GM10847 (cell line): ENCODE measurements around the gene GHITM.

ENCODE experiments used
- POLR2A ChIP-seq: IDR thresholded peaks from 2 replicates; pipeline ENCODE4 v1.6.1; 2011; ENCODE audit not compliant: insufficient read length; ENCODE audit errors: extremely low read depth

GHITM gene

DNA sequence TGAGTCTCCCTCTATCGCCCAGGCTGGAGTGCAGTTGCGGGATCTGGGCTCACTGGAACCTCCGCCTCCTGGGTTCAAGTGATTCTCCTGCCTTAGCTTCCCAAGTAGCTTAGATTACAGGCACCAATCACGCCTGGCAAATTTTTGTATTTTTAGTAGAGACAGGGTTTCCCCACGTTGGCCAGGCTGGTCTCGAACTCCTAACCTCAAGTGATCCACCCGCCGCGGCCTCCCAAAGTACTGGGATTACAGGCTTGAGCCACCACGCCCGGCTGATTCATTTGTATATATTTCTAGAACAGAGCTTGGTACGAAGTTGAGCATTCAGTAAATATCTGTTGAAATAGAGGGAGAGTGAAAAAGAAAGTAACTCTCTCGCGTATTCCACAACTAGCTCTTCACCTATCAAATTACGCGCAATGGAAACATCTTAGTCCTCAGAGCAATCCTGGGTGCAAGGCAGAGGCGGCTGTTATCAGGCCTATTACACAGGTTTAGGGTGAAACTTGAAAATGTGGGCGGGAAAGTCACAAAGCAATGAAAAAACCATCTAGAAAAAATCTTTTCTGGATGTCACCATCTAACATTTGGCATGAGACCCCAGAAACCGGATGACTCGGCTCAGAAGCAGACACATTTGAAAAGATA, 707 bp upstream of the GHITM start:
- no peak for TF ChIP-seq POLR2A

DNA sequence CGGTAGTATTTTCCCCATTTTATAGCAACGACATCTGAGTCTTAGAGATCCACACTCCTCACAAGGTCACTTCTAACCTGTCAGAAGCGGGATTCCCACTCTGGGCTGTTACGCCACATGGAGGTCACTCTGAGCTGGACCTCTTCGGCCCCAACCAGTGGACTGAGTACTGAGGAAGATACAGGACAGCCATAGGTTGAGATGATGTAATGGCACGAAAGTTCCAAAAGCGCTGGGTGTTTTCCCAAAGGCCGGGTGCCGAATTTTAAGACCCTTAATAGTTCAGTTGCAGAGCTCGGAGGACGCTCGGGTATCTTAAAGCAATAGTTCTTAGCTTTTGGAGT, 699 bp downstream of the GHITM start:
- no peak for TF ChIP-seq POLR2A

DNA sequence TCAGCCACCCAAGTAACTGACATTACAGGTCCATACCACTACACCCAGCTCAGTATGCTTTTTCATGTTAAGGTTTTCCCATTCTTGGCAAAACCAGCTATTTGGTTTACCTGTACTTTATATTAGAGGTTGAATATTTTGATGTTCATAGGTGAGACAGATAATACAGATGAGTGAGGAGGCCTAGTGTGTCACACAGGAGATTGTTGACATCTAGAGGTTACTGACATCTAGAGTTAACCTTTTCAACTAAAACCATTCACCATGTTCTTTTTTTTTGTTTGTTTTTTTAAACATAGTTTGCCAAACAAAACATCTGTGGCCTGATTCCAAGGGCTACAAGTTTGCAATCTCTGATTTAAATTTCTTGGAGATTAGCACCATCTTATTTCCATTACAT, 8.0 kb downstream of the GHITM start:
- no peak for TF ChIP-seq POLR2A

DNA sequence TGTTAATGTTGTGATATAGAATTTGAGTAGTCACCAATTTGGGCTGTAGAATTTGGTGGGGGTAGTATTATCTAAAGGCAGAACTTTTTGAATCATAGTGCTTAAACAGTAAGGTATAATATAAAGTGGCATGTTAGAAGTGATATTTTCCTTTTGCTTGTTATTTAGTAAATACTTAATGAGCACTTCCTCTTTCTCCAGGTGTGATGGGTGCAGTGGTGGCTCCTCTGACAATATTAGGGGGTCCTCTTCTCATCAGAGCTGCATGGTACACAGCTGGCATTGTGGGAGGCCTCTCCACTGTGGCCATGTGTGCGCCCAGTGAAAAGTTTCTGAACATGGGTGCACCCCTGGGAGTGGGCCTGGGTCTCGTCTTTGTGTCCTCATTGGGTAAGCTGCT, 10.5 kb downstream of the GHITM start:
- no peak for TF ChIP-seq POLR2A

DNA sequence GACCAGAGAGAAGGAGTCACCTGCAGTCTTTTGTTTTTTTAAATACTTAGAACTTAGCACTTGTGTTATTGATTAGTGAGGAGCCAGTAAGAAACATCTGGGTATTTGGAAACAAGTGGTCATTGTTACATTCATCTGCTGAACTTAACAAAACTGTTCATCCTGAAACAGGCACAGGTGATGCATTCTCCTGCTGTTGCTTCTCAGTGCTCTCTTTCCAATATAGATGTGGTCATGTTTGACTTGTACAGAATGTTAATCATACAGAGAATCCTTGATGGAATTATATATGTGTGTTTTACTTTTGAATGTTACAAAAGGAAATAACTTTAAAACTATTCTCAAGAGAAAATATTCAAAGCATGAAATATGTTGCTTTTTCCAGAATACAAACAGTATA, 13.5 kb downstream of the GHITM start:
- TF ChIP-seq POLR2A = no peak

DNA sequence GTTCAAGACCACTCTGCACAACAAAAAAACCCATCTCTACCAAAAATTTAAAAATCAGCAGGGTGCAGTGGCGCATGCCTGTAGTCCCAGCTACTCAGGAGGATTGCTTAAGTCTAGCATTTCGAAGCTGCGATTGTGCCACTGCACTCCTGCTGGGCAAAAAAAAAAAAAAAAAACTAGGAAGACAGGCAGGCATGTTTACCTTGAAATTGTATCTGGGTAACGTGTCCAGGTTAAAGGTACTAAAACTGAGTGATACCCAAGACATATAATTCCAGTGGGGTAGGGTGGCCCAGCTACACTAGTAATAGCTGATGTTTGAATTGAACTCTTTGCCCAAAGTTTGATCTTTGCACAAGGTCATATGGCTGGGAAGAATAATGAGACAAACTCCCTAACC, 16.2 kb downstream of the GHITM start:
- TF ChIP-seq POLR2A = no peak

DNA sequence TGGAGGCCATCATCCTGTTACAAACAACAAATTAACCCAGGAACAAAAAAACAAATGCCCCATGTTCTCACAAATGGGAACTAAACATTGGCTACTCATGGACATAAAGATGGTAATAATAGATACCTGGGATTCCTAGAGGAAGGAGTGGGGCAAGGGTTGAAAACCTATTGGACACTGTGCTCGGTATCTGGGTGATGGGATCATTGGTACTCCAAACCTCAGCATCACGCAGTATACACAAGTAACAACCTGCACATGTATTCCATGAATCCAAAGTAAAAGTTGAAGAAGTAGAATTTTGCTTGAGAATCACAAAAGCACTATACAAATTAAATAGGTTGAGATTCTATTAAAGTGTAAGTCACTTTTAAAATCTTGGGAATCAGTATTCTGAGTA, 16.7 kb downstream of the GHITM start:
- TF ChIP-seq POLR2A = no peak

DNA sequence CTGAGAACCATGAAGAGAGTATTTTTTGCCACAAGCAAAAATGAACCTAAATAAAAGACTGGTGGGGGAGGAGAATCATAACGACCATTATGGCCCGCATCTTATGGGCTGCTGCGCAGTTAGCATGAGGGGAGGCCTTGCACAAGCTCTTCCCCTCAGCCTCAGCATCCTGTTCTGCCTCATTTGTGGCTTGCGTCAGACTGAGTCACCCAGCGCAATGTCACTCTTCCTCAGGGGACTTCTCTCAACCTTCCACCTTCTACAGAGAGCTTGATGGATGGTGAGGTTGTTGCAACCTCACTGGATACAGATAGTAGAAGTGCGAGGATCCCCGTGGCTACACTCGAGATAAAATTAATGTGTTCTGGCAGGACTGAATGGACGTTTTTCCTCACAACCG, 17.5 kb downstream of the GHITM start:
- TF ChIP-seq POLR2A = no peak

DNA sequence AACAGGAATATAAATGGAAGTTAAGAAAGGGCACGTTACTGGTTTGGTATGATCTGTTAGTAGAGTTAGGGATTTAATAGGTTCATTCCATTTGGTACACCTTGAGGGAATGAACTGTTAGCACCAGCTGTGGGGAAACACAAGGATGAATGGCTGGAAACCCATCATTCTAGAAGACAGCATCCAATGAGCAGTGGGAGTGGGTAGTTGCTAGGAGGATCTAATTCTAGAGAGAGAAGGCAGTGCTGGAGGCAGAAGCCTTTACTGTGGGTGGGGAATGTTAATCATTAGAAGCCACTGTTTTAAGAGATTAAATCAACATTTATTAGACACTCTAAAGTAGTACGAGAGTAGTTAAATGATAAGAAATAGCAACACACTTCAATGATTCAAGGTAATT, 18.8 kb downstream of the GHITM start:
- TF ChIP-seq POLR2A = no peak

DNA sequence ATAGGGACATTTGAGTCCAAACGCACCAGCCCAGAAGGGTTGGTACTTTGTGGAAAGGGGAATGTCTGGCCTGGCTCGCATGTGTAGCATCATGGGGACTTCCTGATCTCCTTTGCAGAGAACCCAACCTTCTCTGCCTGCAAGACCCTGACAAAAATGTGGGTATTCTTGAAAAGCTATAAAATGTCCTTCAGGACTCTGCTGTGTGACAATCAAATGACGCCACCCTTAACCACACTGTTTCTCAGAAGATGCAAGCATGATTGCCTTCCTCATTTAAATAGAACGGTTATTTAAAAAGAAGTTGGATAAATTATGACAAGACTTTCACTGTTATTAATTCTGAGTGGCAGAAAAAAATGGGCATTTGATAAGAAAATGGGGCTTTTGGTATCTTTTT, 19.2 kb downstream of the GHITM start:
- TF ChIP-seq POLR2A = no peak

DNA sequence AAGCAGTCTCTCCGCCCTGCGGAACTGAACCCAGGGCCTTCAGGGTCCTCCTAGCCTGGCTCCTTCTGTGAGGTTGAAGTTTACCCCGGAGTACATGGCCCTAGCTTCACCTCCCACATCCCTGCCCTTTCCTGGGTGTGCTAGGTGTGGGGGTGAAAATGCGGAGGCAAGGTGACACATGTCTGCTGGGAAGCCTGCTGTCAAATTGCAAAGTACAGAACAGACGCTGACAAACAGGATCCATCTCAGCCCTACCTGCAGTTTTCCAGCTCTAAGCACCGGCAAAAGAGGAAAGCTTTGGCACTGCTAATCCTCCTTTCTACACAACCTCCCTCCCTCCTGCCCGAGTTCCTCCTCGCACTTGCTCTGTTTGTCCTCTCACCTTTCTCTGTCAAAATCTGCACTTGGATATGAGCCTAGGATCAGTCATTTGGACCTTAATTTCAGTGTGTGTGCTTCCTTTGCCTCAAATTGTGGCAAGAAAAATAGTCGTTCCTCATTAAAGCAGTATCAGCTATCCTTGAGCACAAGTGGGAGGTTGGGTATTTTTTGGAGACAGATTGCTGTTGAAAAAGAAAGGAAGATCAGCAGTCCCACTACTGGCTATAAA, 19.9 kb downstream of the GHITM start:
- TF ChIP-seq POLR2A = no peak

DNA sequence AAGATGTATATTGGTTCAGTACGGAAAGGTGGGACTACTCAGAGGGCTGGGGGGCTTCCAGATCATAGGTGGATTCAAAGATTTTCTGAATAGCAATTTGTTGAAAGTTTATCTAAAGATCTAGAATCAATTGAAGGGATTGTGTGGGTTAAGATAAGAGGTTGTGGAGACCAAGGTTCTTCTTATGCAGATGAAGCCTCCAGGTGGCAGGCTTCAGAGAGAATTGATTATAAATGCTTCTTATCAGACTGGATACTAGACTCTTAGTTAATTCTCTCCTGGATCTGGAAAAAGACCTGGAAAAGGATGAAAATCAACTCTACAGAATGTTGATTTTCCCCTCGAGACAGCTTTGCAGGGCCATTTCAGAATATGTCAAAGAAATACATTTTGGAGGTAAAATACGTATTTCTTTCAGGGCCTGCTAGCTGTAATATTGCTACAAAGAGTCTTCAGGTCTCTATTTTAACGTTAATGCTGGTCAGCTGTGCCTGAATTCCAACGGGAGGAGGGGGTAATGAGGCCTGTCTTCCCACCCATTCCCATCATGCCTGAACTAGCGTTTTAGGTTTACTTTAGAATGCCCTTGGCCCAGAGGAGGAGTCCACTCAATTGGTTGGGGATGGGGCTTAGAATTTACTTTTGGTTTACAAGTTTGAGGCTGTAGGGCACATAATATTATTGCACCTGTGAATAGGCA, 21.5 kb downstream of the GHITM start:
- no peak for TF ChIP-seq POLR2A

DNA sequence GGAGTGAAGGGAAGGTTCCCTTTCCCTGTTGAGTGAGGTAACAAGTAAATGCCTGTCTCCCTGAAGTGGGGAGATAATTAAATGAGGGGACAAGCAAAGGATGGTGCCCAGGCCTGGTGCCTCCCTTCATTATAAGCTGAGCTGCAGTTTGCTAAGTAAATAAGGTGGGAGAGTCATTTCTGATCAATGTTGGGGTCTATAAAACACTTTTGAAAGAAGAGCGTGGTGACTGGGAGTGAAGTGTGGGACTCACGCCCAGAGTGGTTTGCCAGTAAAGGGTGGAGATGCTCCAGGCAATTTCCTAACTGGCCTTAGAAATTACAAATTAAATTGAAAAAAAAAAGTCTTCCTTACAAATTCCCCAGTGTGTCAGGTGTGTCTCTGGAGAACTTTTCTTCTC, 24.7 kb downstream of the GHITM start:
- TF ChIP-seq POLR2A = no peak

DNA sequence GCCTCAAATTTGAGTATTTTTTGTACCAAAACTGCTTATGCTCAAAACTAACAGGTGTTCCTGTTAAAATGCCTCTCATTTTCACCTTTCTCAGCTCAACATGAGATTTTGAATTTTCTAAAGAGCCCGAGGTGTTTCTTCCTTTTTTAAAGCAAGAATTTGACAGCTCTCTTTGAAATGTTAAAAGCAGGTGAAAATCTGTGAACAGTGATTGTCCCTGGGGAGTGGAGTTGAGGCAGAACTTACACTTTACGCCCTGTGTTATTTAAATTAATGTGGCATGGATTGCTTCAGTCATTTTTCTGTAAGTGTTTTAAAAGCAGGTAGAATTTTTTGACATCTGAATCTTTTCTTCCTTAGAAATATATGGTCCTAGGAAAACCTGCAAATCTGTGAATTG, 25.1 kb downstream of the GHITM start:
- TF ChIP-seq POLR2A = no peak

DNA sequence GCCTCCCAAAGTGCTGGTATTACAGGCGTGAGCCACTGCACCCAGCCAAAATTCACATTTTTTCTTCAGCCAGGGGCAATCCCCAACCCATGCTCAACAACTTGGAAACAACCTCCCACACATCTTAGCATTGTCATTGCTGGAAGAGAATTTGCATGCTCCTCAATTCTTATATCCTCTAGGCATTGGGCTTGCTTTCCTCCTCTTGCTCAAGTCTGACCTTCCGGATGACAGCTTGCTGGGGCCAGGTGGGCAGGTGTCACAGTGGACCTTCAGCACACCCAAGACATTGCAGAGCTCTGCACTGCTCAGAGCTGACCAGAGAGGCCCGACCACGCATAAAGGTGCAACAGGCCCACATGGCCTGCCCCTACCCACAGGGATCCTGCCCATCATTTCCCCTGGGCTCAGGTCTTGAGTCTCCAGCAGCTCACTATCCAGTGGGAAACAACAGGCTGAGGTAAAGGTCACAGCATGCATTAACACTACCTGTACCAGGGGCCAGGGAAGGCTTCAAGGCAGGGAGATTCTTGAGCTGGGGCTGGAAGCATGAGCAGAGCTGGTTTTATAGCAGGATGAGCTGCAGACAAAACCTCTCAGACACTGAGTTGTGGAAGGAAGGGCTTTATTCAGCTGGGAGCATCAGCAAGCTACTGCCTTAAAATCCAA, 27.4 kb downstream of the GHITM start:
- TF ChIP-seq POLR2A = no peak
